ENCODE results near the gene SRPK2.

SRPK2 gene

DNA sequence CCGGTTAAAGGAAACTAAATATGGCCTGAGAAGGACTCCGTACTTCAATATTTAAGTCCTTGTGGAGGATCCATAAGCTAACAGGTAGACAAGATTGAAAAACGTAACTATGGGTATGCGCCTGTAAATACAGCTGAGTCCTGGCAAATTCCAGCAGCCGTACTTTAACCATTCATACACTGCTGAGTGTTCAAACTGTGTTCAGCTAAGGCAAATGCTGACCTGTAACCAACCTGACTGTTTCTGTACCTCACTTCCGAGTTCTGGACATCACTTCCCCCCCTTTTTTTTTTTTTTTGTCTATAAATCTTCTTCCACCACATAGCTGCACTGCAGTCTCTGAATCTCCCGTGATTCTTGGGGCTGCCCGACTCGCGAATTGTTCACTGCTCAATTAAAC lies 69.1 kb downstream of the SRPK2 start:
- no peak for DNase-seq (ENCODE audit: low read depth)
- no peak overlapping the region for H3K4me3 ChIP-seq (ENCODE audit: low read depth, low read length)
- TF ChIP-seq, protein P1, sequence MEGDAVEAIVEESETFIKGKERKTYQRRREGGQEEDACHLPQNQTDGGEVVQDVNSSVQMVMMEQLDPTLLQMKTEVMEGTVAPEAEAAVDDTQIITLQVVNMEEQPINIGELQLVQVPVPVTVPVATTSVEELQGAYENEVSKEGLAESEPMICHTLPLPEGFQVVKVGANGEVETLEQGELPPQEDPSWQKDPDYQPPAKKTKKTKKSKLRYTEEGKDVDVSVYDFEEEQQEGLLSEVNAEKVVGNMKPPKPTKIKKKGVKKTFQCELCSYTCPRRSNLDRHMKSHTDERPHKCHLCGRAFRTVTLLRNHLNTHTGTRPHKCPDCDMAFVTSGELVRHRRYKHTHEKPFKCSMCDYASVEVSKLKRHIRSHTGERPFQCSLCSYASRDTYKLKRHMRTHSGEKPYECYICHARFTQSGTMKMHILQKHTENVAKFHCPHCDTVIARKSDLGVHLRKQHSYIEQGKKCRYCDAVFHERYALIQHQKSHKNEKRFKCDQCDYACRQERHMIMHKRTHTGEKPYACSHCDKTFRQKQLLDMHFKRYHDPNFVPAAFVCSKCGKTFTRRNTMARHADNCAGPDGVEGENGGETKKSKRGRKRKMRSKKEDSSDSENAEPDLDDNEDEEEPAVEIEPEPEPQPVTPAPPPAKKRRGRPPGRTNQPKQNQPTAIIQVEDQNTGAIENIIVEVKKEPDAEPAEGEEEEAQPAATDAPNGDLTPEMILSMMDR (conservative IDR thresholded peaks at IDR 0.05; ENCODE audit: low read depth, low read length), result no peak

DNA sequence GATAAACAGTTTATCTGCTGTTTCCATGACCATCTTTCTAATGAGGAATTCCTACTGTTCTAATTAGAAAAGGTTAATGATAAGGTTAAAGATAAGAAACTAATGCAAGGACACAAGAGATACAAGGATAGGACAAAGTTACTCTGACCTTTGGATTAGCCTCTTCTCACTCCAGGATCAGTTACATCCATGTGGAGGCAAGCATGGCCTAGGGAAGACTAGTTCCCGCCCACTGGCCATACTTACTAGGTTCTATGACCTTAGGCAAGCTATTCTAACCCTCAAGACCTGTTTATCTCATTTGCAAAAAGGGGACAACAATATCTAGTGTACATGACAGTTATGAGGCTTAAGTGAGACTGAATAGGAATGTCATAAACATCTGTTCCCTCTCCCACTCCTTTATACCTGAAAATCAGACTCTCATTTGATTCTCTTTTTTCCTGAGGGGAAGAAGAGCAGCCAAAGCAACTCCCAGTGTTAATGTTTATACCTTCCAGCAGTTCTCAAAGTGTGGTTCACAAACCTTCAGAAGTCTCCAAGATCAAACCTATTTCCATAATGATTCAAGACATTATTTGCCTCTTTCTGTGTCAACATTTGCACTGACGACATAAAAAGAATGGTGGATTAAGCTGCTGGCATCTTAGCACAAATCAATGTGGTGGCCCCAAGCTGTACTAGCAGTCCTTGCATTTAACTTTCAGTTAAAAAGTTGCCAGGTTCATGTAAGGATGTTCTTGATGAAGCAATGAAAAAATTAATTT lies 72.0 kb downstream of the SRPK2 start:
- TF ChIP-seq, protein P1 (conservative IDR thresholded peaks at IDR 0.05; ENCODE audit: low read depth, low read length), result no peak
- DNase-seq (ENCODE audit: low read depth), result no peak
- no peak overlapping the region for H3K4me3 ChIP-seq (ENCODE audit: low read depth, low read length)

DNA sequence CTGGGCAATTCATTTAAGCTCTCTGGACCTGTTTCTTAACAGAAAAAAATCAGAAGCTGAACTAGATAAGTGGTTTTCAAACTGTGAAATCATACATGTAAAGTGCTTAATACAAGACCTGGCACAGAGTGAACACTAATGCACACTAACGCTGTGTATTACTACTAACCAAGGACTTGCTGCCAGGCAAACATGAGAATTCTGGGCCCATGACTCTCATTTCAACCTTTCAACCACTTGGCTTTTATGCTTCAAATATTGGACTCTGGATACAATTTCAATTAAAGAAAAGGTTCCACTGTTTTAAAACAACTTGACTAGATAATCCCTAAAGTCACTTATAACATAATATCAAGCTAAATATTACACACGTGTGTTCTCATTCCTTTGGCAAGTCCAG lies 73.4 kb downstream of the SRPK2 start:
- no peak for DNase-seq (ENCODE audit: low read depth)
- TF ChIP-seq, protein P1 (conservative IDR thresholded peaks at IDR 0.05; ENCODE audit: low read depth, low read length), result no peak
- no peak overlapping the region for H3K4me3 ChIP-seq (ENCODE audit: low read depth, low read length)

DNA sequence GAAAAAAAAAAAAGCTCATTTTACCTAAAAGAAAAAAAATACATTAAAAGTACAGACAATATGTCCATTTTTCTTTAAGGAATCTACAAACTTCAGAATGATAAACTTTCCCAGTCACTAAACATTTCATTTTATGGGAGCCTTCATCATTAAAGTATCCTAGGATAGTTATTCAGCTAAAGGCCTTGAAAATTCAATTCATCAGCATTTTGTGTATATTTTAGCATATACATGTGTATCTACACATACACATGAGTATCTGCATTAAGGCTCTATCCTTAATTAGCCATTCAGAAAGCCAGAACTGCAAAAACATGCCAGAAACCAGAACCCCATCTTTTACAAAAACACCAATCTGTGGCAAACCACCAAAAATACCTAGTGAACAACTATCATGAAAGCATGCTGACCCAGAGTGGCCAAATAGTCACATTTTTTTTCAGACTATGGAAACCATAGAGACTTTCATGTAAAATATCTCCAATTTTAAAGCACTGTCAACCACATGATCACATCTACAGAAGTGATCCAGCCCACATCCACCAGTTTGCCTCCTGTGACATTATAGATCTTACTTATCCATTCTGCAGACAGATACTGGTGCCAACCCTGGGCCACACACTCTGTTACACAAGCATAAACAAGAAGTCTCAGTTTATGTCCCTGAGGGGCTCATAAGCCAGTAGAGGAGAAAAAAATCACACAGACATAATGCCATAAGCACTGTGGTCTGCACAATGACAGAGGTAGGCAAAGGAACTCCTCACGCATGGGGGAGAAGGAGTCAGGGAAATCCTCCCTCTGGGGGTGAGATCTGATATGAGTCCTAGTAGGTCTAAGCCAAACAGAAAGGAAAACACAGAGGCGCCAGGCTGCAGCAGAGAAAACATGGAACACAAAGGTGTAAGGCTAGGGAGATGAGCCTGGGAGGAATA lies 79.2 kb downstream of the SRPK2 start:
- DNase-seq (ENCODE audit: low read depth), result peak; percentile 20
- TF ChIP-seq, protein P1 (conservative IDR thresholded peaks at IDR 0.05; ENCODE audit: low read depth, low read length), result no peak

DNA sequence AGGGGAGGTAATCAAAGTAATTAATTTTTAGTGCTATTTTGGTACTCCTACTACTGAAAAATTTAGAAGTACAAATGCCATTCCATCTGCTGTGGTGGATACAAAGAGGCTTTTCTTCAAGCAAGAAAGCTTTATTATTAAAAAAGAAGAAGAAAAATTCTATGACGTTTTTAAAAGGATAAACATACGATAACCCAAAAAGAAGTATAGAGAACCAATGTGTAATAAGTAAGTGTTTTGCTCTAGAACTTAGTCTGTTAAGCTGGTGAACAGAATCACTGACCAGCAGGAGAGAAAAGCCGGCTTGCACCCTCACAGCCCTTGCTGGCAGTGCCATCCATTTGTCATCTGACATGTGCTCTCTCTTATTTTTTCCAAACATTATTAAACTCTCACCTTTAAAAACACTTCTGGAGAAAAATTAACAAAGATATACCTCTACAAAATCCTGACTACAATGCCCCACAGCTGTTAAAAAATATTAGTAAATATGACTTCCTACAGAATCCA lies 81.5 kb downstream of the SRPK2 start:
- H3K4me3 ChIP-seq (ENCODE audit: low read depth, low read length), result no peak overlapping the region
- TF ChIP-seq, protein P1 (conservative IDR thresholded peaks at IDR 0.05; ENCODE audit: low read depth, low read length), result no peak
- DNase-seq (ENCODE audit: low read depth), result no peak

More for the DNA sequence above, 79.2 kb downstream of the SRPK2 start:
- no peak overlapping the region for H3K4me3 ChIP-seq (ENCODE audit: low read depth, low read length)

DNA sequence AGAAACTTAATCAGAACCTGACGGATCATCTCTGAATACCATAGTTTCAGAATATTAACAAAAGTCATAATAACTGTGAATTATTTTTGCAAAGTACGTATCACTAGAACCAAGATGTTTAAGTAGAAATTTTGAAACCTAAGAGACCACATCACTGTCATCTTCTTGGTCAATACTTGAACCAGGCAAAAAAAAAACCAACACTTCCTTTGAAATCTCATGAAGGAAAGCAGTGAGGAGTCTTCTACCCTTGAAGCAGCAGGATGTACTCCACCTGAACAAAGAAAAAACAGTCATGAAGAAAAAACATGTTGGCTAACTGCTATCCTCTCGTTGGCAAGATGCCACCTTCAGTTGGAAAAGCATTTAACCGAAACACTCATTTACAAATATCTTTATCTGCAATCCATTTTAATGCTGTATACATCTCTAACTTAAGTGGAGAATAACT lies 82.4 kb downstream of the SRPK2 start:
- peak; percentile 35 for DNase-seq (ENCODE audit: low read depth)

More for the DNA sequence above, 82.4 kb downstream of the SRPK2 start:
- no peak overlapping the region for H3K4me3 ChIP-seq (ENCODE audit: low read depth, low read length)
- TF ChIP-seq, protein P1 (conservative IDR thresholded peaks at IDR 0.05; ENCODE audit: low read depth, low read length), result no peak

All from choroid plexus epithelial cell (primary cell).